ENCODE data around the gene AOAH.

- TF ChIP-seq FOS (IDR thresholded peaks at IDR 0.05; ENCODE audit: borderline replicate concordance, insufficient read depth, low read length) (no peak), EZH2 (IDR thresholded peaks at IDR 0.05; ENCODE audit: borderline replicate concordance, low read depth, low read length, severe bottlenecking) (no peak), CTCF (IDR thresholded peaks at IDR 0.05; ENCODE audit: extremely low read depth in 1 of 2, insufficient read depth in 1 of 2, low read depth in 1 of 2, low read length in 2 of 2) (no peak), POLR2A (IDR thresholded peaks at IDR 0.05; ENCODE audit: low read depth, low read length) (no peak), MAX (IDR thresholded peaks at IDR 0.05; ENCODE audit: insufficient read depth, insufficient read length) (no peak), POLR2AphosphoS5 (IDR thresholded peaks at IDR 0.05; ENCODE audit: insufficient read depth, low read depth, low read length) (no peak)
These were observed 16.8 kb downstream of the AOAH start for GRCh38 chr7:36707465-36707864.

Data from endothelial cell of umbilical vein (primary cell).